ENCODE measurements around the gene TAS2R1.

DNA sequence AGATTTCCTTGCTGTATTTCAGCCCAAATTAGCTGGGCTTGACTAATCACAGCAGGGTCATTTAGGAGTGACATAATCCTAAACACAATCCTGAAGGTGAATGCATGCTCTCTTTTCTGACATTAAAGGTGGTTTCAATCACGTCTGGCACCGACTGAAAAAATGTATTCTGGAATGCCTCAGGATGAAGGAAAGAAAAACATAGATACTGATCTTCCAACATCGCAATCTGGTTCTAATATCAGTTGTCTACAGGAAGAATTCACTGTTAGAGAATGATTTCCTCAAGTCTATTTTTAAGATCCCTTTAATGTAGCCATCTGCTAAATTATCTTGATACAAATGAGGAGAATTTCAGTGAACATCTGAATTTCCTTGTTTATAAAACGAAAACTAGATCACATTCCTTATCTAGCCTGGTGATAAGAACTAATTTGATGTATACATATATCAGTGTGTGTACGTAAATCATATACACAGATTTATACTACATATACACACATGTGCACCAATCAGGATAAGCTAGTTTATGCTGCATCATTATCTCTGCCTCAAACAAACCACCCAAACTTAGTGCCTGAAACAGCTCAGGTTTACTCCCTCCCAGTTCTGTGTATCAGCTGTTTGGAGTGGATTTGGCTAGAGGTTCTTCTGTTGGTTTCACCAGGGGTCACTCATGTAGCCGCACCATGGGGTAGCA lies 31.3 kb upstream of the TAS2R1 start:
- TF ChIP-seq, protein P1, sequence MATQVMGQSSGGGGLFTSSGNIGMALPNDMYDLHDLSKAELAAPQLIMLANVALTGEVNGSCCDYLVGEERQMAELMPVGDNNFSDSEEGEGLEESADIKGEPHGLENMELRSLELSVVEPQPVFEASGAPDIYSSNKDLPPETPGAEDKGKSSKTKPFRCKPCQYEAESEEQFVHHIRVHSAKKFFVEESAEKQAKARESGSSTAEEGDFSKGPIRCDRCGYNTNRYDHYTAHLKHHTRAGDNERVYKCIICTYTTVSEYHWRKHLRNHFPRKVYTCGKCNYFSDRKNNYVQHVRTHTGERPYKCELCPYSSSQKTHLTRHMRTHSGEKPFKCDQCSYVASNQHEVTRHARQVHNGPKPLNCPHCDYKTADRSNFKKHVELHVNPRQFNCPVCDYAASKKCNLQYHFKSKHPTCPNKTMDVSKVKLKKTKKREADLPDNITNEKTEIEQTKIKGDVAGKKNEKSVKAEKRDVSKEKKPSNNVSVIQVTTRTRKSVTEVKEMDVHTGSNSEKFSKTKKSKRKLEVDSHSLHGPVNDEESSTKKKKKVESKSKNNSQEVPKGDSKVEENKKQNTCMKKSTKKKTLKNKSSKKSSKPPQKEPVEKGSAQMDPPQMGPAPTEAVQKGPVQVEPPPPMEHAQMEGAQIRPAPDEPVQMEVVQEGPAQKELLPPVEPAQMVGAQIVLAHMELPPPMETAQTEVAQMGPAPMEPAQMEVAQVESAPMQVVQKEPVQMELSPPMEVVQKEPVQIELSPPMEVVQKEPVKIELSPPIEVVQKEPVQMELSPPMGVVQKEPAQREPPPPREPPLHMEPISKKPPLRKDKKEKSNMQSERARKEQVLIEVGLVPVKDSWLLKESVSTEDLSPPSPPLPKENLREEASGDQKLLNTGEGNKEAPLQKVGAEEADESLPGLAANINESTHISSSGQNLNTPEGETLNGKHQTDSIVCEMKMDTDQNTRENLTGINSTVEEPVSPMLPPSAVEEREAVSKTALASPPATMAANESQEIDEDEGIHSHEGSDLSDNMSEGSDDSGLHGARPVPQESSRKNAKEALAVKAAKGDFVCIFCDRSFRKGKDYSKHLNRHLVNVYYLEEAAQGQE (IDR thresholded peaks at IDR 0.05; ENCODE audit: low read depth, low read length): no peak
- no peak for TF ChIP-seq FOXJ3 (CRISPR knock-in tag; IDR thresholded peaks at IDR 0.05)
- no peak for TF ChIP-seq POLR2AphosphoS5 (IDR thresholded peaks at IDR 0.05; ENCODE audit: low read depth, low read length)
- TF ChIP-seq CHD2 (IDR thresholded peaks at IDR 0.05; ENCODE audit: low read length, partially characterized antibody): no peak
- TF ChIP-seq CTCF (IDR thresholded peaks at IDR 0.05): no peak
- TF ChIP-seq YY1 (IDR thresholded peaks at IDR 0.05; ENCODE audit: low read depth): no peak

All from SK-N-SH (cell line).